HEK293 (cell line): ENCODE results near the gene EIF4EBP2.

Experiments
- CTCF ChIP-seq: fragments of 450-650 bp; formaldehyde crosslinking; IDR thresholded peaks from 2 replicates; pipeline ENCODE4 v1.5.1; 2016; ENCODE audit warnings: missing biosample characterization, missing genetic modification characterization
- GFI1B ChIP-seq: fragments of 450-650 bp; formaldehyde crosslinking; IDR thresholded peaks from 2 replicates; pipeline ENCODE4 v1.5.1; 2016; ENCODE audit warnings: missing biosample characterization, missing genetic modification characterization
- GLIS1 ChIP-seq: fragments of 450-650 bp; formaldehyde crosslinking; IDR thresholded peaks from 2 replicates; pipeline ENCODE4 v1.5.1; 2016; ENCODE audit warnings: missing biosample characterization, missing genetic modification characterization
- WT1 ChIP-seq: fragments of 450-650 bp; formaldehyde crosslinking; IDR thresholded peaks from 2 replicates; pipeline ENCODE4 v1.5.1; 2016; ENCODE audit warnings: missing biosample characterization, missing genetic modification characterization
- YY1 ChIP-seq: fragments of 450-650 bp; formaldehyde crosslinking; IDR thresholded peaks from 2 replicates; pipeline ENCODE4 v1.5.1; 2018; ENCODE audit warnings: missing biosample characterization, missing genetic modification characterization
- ZNF175 ChIP-seq: fragments of 450-650 bp; formaldehyde crosslinking; IDR thresholded peaks from 2 replicates; pipeline ENCODE4 v1.5.1; 2016; ENCODE audit warnings: missing biosample characterization, missing genetic modification characterization
- ZNF211 ChIP-seq: fragments of 450-650 bp; formaldehyde crosslinking; IDR thresholded peaks from 2 replicates; pipeline ENCODE4 v1.5.1; 2016; ENCODE audit warnings: low read depth, missing biosample characterization, missing genetic modification characterization
- ZNF391 ChIP-seq: fragments of 450-650 bp; formaldehyde crosslinking; IDR thresholded peaks from 2 replicates; pipeline ENCODE4 v1.5.1; 2016; ENCODE audit warnings: low read depth, missing biosample characterization, missing genetic modification characterization, borderline replicate concordance
- TF ChIP-seq, protein P1 (sequence below): fragments of 450-650 bp; formaldehyde crosslinking; IDR thresholded peaks from 2 replicates; pipeline ENCODE4 v1.5.1; 2016; ENCODE audit warnings: missing biosample characterization, missing genetic modification characterization
- TF ChIP-seq, protein P2 (sequence below): fragments of 450-650 bp; formaldehyde crosslinking; optimal IDR thresholded peaks from 2 replicates; pipeline ENCODE3; 2016; ENCODE audit warnings: missing biosample characterization, mild to moderate bottlenecking, missing genetic modification characterization

DNA sequence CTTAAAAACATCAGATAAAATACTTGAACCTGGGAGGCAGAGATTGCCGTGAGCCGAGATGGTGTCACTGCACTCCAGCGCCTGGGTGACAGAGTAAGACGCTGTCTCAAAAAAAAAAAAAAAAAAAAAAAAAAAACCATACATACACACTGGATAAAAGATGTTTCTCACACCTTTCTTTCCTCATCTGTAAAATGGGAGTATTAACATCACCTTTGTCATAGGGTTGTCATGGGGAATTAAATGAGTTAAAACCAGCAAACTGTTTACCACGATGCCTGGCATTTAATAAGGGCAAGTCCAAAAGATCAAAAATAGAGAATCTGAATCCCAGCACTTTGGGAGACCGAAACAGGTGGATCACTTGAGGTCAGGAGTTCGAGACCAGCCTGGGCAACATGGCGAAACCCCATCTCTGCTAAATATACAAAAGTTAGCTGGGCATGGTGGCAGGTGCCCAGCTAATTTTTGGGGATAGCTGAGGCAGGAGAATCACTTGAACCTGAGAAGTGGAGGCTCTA lies 34.4 kb upstream of the EIF4EBP2 start:
- TF ChIP-seq, protein P1, sequence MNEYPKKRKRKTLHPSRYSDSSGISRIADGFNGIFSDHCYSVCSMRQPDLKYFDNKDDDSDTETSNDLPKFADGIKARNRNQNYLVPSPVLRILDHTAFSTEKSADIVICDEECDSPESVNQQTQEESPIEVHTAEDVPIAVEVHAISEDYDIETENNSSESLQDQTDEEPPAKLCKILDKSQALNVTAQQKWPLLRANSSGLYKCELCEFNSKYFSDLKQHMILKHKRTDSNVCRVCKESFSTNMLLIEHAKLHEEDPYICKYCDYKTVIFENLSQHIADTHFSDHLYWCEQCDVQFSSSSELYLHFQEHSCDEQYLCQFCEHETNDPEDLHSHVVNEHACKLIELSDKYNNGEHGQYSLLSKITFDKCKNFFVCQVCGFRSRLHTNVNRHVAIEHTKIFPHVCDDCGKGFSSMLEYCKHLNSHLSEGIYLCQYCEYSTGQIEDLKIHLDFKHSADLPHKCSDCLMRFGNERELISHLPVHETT (tag by site-specific recombination): no peak
- TF ChIP-seq CTCF (tag by site-specific recombination) (no peak), GFI1B (tag by site-specific recombination) (no peak), ZNF391 (tag by site-specific recombination) (no peak), ZNF175 (no peak), GLIS1 (tag by site-specific recombination) (no peak), WT1 (tag by site-specific recombination) (no peak), YY1 (tag by site-specific recombination) (no peak), ZNF211 (tag by site-specific recombination) (no peak)
- TF ChIP-seq, protein P2, sequence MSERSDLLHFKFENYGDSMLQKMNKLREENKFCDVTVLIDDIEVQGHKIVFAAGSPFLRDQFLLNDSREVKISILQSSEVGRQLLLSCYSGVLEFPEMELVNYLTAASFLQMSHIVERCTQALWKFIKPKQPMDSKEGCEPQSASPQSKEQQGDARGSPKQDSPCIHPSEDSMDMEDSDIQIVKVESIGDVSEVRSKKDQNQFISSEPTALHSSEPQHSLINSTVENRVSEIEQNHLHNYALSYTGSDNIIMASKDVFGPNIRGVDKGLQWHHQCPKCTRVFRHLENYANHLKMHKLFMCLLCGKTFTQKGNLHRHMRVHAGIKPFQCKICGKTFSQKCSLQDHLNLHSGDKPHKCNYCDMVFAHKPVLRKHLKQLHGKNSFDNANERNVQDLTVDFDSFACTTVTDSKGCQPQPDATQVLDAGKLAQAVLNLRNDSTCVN (tag by site-specific recombination): no peak
